WTC11 (cell line): ENCODE data around the gene VIT. TPM values are rescaled to one million over a fixed set of nuclear protein-coding genes. Genes with fewer than 3 reads are reported as not detected.

Experiments used
- ATAC-seq: fragments of 200-7000 bp; cut with Tn5 transposase; 2 replicates; pipeline ENCODE4 v1.10.0; 2021; ENCODE audit warnings: mild to moderate bottlenecking, moderate library complexity
- CTCF ChIA-PET: fragments of 300-600 bp; sonication (Branson Sonifier 250); formaldehyde crosslinking; loops from one replicate; lab custom pipeline; 2021; ENCODE audit warnings: antibody characterized with exemption; lab: Charles Lee
- POLR2A ChIA-PET: fragments of 350-600 bp; sonication (Branson Sonifier 250); formaldehyde crosslinking; loops from one replicate; lab custom pipeline; 2021; ENCODE audit warnings: antibody characterized with exemption; lab: Charles Lee
- DNase-seq: peaks from one replicate; pipeline ENCODE4 v3.0.0; 2021; ENCODE audit warnings: low spot score
- H3K27ac Mint-ChIP-seq: 2 replicates; pipeline ENCODE4 v1.8.0; 2021; ENCODE audit warnings: mixed read lengths
- H3K27me3 Mint-ChIP-seq: 2 replicates; pipeline ENCODE4 v1.8.0; 2021; ENCODE audit warnings: low read depth, mild to moderate bottlenecking, moderate library complexity, mixed read lengths
- H3K36me3 Mint-ChIP-seq: 2 replicates; pipeline ENCODE4 v1.8.0; 2021; ENCODE audit warnings: mixed read lengths
- H3K4me1 Mint-ChIP-seq: 2 replicates; pipeline ENCODE4 v1.8.0; 2022; ENCODE audit warnings: mixed read lengths
- H3K4me3 Mint-ChIP-seq: 2 replicates; pipeline ENCODE4 v1.8.0; 2021; ENCODE audit warnings: mild to moderate bottlenecking, moderate library complexity, mixed read lengths
- H3K9me3 Mint-ChIP-seq: 2 replicates; pipeline ENCODE4 v1.8.0; 2021; ENCODE audit warnings: mixed read lengths
- AR ChIP-seq: fragments of 250-450 bp; sonication (Bioruptor Pico); IDR thresholded peaks from 2 replicates; pipeline ENCODE4 v1.9.0; 2021; ENCODE audit warnings: mild to moderate bottlenecking
- ATF1 ChIP-seq: sonication (generic); formaldehyde crosslinking; IDR thresholded peaks from 2 replicates; pipeline ENCODE4 v1.8.1; 2023; ENCODE audit warnings: mild to moderate bottlenecking, moderate library complexity, missing genetic modification reagents
- CBFB ChIP-seq: sonication (generic); formaldehyde crosslinking; IDR thresholded peaks from 2 replicates; pipeline ENCODE4 v1.8.1; 2022; ENCODE audit warnings: mild to moderate bottlenecking, low read depth, missing genetic modification reagents
- E2F4 ChIP-seq: sonication (generic); formaldehyde crosslinking; IDR thresholded peaks from 2 replicates; pipeline ENCODE4 v1.8.1; 2022; ENCODE audit warnings: low read depth, mild to moderate bottlenecking, moderate library complexity, missing genetic modification reagents, borderline replicate concordance
- FOXP4 ChIP-seq: sonication (generic); formaldehyde crosslinking; IDR thresholded peaks from 2 replicates; pipeline ENCODE4 v1.8.0; 2022; ENCODE audit warnings: mild to moderate bottlenecking, missing genetic modification reagents
- MXD4 ChIP-seq: fragments of 250-450 bp; sonication (Bioruptor Pico); IDR thresholded peaks from 2 replicates; pipeline ENCODE4 v1.8.0; 2021; ENCODE audit warnings: mild to moderate bottlenecking, moderate library complexity, borderline replicate concordance
- NFATC4 ChIP-seq: fragments of 250-450 bp; sonication (Bioruptor Pico); IDR thresholded peaks from 2 replicates; pipeline ENCODE4 v1.9.0; 2021; ENCODE audit warnings: mild to moderate bottlenecking
- NR1H2 ChIP-seq: sonication (generic); formaldehyde crosslinking; IDR thresholded peaks from 2 replicates; pipeline ENCODE4 v1.9.0; 2021; ENCODE audit warnings: mild to moderate bottlenecking, moderate library complexity, missing genetic modification reagents
- NR3C1 ChIP-seq: sonication (generic); formaldehyde crosslinking; conservative IDR thresholded peaks from 2 replicates; pipeline ENCODE4 v1.8.1; 2023; ENCODE audit warnings: low read depth, mild to moderate bottlenecking, missing genetic modification reagents
- PREB ChIP-seq: sonication (generic); formaldehyde crosslinking; IDR thresholded peaks from 2 replicates; pipeline ENCODE4 v1.8.1; 2022; ENCODE audit warnings: mild to moderate bottlenecking, missing genetic modification reagents, moderate library complexity, borderline replicate concordance
- TEAD4 ChIP-seq: sonication (generic); formaldehyde crosslinking; IDR thresholded peaks from 2 replicates; pipeline ENCODE4 v1.8.0; 2022; ENCODE audit warnings: mild to moderate bottlenecking, missing genetic modification reagents
- ZBTB43 ChIP-seq: sonication (generic); formaldehyde crosslinking; IDR thresholded peaks from 2 replicates; pipeline ENCODE4 v1.8.1; 2023; ENCODE audit warnings: mild to moderate bottlenecking, missing genetic modification reagents
- ZNF263 ChIP-seq: sonication (generic); formaldehyde crosslinking; IDR thresholded peaks from 2 replicates; pipeline ENCODE4 v1.8.1; 2022; ENCODE audit warnings: low read depth, mild to moderate bottlenecking, moderate library complexity, missing genetic modification reagents
- ZNF281 ChIP-seq: sonication (generic); formaldehyde crosslinking; IDR thresholded peaks from 2 replicates; pipeline ENCODE4 v1.8.0; 2023; ENCODE audit warnings: mild to moderate bottlenecking, missing genetic modification reagents
- ZNF416 ChIP-seq: fragments of 250-450 bp; sonication (Bioruptor Pico); IDR thresholded peaks from 2 replicates; pipeline ENCODE4 v1.9.0; 2021; ENCODE audit warnings: mild to moderate bottlenecking, inconsistent platforms
- ZNF423 ChIP-seq: fragments of 250-450 bp; sonication (Bioruptor Pico); IDR thresholded peaks from 2 replicates; pipeline ENCODE4 v2.1.2; 2022; ENCODE audit warnings: mild to moderate bottlenecking, moderate library complexity
- total RNA-seq: library from RNA; stranded (reverse); gene quantifications from 3 replicates; pipeline ENCODE4 v1.2.3, GENCODE V29; 2021

Gene VIT
- total RNA-seq, 1 experiment from 2014 or later = 0.46 TPM

- TF ChIP-seq AR (CRISPR knock-in tag) = no peak
- TF ChIP-seq, all 79 proteins: peak for 0
Measured at GRCh38 chr2:36729067-36729466, 32.6 kb downstream of the VIT start (continued).

- ChIA-PET CTCF (interaction anchor here (0.8 to 1.2 kb wide), 2 partner anchors 38 to 53 kb away, joined by 3 read pairs; no protein-coding TSS in a partner anchor), POLR2A (interaction anchor here (0.6 kb wide), 1 partner anchor 222 kb away, joined by 3 read pairs; no protein-coding TSS in a partner anchor)
- H3K9me3 Mint-ChIP-seq = peaks cover 8% of the 10 kb centered on the region
- H3K27ac Mint-ChIP-seq = no peak overlapping the region
- no peak for DNase-seq
- no peak for ATAC-seq
- peaks cover 17% of the 10 kb centered on the region for H3K36me3 Mint-ChIP-seq
- H3K4me1 Mint-ChIP-seq = peaks cover 48% of the 10 kb centered on the region
- no peaks in the 10 kb centered on the region for H3K27me3 Mint-ChIP-seq
- H3K4me3 Mint-ChIP-seq = no peak overlapping the region
- TF ChIP-seq TEAD4 (CRISPR knock-in tag) (no peak), NR1H2 (CRISPR knock-in tag) (no peak), PREB (CRISPR knock-in tag) (no peak), ZNF416 (CRISPR knock-in tag) (no peak), MXD4 (CRISPR knock-in tag) (no peak), ZNF263 (CRISPR knock-in tag) (no peak), FOXP4 (CRISPR knock-in tag) (no peak), CBFB (CRISPR knock-in tag) (no peak), NFATC4 (CRISPR knock-in tag) (no peak), ZNF281 (CRISPR knock-in tag) (no peak), NR3C1 (no peak), ZBTB43 (CRISPR knock-in tag) (no peak), ATF1 (no peak), E2F4 (CRISPR knock-in tag) (no peak), ZNF423 (CRISPR knock-in tag) (no peak)
Measured at GRCh38 chr2:36731941-36732672, 35.6 kb downstream of the VIT start.
